Measurements from ENCODE around the gene ACSF2.
"Not testable (repeated sequence)": the region's sequence is repeated elsewhere in the genome, so short reads cannot be mapped to it uniquely, and the experiment has no call there.

ACSF2 gene

GRCh38 chr17:50426472-50426782 is 409 bp downstream of the ACSF2 start:
- peak overlapping the region; percentile 37 for H3K27ac ChIP-seq
- no peak for TF ChIP-seq CTCF (conservative IDR thresholded peaks at IDR 0.05)
- no peak for TF ChIP-seq ZFX (IDR thresholded peaks at IDR 0.05)

GRCh38 chr17:50426814-50427787 is 1.1 kb downstream of the ACSF2 start:
- peak overlapping the region; percentile 37; the same call in 1 of the 2 replicates for H3K27ac ChIP-seq
- TF ChIP-seq CTCF (conservative IDR thresholded peaks at IDR 0.05) (no peak; the same call in 1 of the 2 replicates), ZFX (IDR thresholded peaks at IDR 0.05) (no peak)

- not testable (repeated sequence) for H3K27ac ChIP-seq
These were observed 2.1 kb downstream of the ACSF2 start for GRCh38 chr17:50428126-50428525.

GRCh38 chr17:50428831-50429424 is 2.9 kb downstream of the ACSF2 start:
- TF ChIP-seq ZFX (IDR thresholded peaks at IDR 0.05): no peak
- TF ChIP-seq CTCF (conservative IDR thresholded peaks at IDR 0.05): no peak
- no peak overlapping the region for H3K27ac ChIP-seq

- H3K27ac ChIP-seq: no peak overlapping the region
- no peak for TF ChIP-seq ZFX (IDR thresholded peaks at IDR 0.05)
- TF ChIP-seq CTCF (conservative IDR thresholded peaks at IDR 0.05): no peak
These were observed 3.8 kb downstream of the ACSF2 start for GRCh38 chr17:50429793-50430192.

- TF ChIP-seq CTCF (conservative IDR thresholded peaks at IDR 0.05) (no peak), ZFX (IDR thresholded peaks at IDR 0.05) (no peak)
- H3K27ac ChIP-seq: no peak overlapping the region
These were observed 5.0 kb downstream of the ACSF2 start for GRCh38 chr17:50430821-50431618.

GRCh38 chr17:50432125-50432762 is 6.2 kb downstream of the ACSF2 start:
- no peak overlapping the region for H3K27ac ChIP-seq
- TF ChIP-seq CTCF (conservative IDR thresholded peaks at IDR 0.05) (no peak), ZFX (IDR thresholded peaks at IDR 0.05) (no peak)
